Measurements from ENCODE around the gene HYAL2. TPM values are rescaled to one million over a fixed set of nuclear protein-coding genes. Genes with fewer than 3 reads are reported as not detected.

The HYAL2 gene
- polyA plus RNA-seq, 1 donor from 2014 or later = 116 TPM

DNA sequence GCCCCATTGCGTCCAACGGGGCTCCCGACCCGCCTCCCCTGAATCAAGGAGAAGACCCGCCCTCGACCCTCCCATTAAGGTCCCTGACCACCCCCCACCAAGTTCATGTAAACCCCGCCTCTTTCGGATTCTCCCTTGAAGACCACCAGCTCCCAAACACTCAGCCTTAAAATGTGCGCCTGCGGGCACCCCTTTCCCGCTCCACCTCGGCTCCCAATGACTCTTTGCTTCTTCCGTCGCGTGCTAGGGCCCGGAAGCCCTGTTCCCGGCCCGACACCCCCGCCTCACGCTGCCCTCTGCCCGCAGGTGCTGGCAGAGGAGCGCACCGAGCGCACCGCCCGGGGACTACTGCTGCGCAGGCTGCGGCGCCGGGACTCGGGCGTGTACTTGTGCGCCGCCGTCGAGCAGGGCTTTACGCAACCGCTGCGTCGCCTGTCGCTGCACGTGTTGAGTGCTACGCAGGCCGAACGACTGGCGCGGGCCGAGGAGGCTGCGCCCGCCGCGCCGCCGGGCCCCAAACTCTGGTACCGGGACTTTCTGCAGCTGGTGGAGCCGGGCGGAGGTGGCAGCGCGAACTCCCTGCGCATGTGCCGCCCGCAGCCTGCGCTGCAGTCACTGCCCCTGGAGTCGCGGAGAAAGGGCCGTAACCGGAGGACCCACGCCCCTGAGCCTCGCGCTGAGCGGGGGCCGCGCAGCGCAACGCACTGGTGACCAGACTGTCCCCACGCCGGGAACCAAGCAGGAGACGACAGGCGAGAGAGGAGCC is 46.4 kb downstream of the HYAL2 start:
- no peak overlapping the region for H3K4me2 ChIP-seq (ENCODE audit: low read length)
- no peaks in the 10 kb centered on the region for H3K36me3 ChIP-seq (ENCODE audit: insufficient read depth, low read length)
- H3K27ac ChIP-seq (ENCODE audit: low read length) = no peak overlapping the region
- no peak overlapping the region for H3K4me3 ChIP-seq (ENCODE audit: low read length)
- TF ChIP-seq, protein P1, sequence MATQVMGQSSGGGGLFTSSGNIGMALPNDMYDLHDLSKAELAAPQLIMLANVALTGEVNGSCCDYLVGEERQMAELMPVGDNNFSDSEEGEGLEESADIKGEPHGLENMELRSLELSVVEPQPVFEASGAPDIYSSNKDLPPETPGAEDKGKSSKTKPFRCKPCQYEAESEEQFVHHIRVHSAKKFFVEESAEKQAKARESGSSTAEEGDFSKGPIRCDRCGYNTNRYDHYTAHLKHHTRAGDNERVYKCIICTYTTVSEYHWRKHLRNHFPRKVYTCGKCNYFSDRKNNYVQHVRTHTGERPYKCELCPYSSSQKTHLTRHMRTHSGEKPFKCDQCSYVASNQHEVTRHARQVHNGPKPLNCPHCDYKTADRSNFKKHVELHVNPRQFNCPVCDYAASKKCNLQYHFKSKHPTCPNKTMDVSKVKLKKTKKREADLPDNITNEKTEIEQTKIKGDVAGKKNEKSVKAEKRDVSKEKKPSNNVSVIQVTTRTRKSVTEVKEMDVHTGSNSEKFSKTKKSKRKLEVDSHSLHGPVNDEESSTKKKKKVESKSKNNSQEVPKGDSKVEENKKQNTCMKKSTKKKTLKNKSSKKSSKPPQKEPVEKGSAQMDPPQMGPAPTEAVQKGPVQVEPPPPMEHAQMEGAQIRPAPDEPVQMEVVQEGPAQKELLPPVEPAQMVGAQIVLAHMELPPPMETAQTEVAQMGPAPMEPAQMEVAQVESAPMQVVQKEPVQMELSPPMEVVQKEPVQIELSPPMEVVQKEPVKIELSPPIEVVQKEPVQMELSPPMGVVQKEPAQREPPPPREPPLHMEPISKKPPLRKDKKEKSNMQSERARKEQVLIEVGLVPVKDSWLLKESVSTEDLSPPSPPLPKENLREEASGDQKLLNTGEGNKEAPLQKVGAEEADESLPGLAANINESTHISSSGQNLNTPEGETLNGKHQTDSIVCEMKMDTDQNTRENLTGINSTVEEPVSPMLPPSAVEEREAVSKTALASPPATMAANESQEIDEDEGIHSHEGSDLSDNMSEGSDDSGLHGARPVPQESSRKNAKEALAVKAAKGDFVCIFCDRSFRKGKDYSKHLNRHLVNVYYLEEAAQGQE (IDR thresholded peaks at IDR 0.05; ENCODE audit: borderline replicate concordance) = no peak
- TF ChIP-seq TAF1 (IDR thresholded peaks at IDR 0.05; ENCODE audit: low read depth) (no peak), RAD21 (conservative IDR thresholded peaks at IDR 0.05) (no peak), POLR2AphosphoS5 (IDR thresholded peaks at IDR 0.05) (no peak), SMC3 (conservative IDR thresholded peaks at IDR 0.05; ENCODE audit: poor library complexity) (no peak), EZH2 (IDR thresholded peaks at IDR 0.05; ENCODE audit: borderline replicate concordance, insufficient read depth, low read length, poor library complexity, severe bottlenecking) (no peak), MXI1 (conservative IDR thresholded peaks at IDR 0.05; ENCODE audit: poor library complexity, severe bottlenecking) (no peak), EP300 (conservative IDR thresholded peaks at IDR 0.05; ENCODE audit: poor library complexity, severe bottlenecking) (no peak)
- TF ChIP-seq, protein P2, sequence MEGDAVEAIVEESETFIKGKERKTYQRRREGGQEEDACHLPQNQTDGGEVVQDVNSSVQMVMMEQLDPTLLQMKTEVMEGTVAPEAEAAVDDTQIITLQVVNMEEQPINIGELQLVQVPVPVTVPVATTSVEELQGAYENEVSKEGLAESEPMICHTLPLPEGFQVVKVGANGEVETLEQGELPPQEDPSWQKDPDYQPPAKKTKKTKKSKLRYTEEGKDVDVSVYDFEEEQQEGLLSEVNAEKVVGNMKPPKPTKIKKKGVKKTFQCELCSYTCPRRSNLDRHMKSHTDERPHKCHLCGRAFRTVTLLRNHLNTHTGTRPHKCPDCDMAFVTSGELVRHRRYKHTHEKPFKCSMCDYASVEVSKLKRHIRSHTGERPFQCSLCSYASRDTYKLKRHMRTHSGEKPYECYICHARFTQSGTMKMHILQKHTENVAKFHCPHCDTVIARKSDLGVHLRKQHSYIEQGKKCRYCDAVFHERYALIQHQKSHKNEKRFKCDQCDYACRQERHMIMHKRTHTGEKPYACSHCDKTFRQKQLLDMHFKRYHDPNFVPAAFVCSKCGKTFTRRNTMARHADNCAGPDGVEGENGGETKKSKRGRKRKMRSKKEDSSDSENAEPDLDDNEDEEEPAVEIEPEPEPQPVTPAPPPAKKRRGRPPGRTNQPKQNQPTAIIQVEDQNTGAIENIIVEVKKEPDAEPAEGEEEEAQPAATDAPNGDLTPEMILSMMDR (IDR thresholded peaks at IDR 0.05; ENCODE audit: poor library complexity, severe bottlenecking) = no peak
- H3F3A ChIP-seq (ENCODE audit: insufficient read depth, low read length, poor library complexity, severe bottlenecking) = no peaks in the 10 kb centered on the region
- H3K27me3 ChIP-seq (ENCODE audit: insufficient read depth, low read depth, low read length) = peaks cover 23% of the 10 kb centered on the region
- no peaks in the 10 kb centered on the region for H3K9me3 ChIP-seq (ENCODE audit: low read length)
- no peak overlapping the region for H2AFZ ChIP-seq (ENCODE audit: low read depth, low read length)
- no peaks in the 10 kb centered on the region for H3K79me2 ChIP-seq (replicated peaks; ENCODE audit: insufficient read depth, low read length)
- no peak overlapping the region for H3K9ac ChIP-seq (ENCODE audit: low read length)
- H3K9me2 ChIP-seq (ENCODE audit: insufficient read depth, low read length) = no peaks in the 10 kb centered on the region
- no peaks in the 10 kb centered on the region for H4K20me1 ChIP-seq (ENCODE audit: insufficient read depth)

DNA sequence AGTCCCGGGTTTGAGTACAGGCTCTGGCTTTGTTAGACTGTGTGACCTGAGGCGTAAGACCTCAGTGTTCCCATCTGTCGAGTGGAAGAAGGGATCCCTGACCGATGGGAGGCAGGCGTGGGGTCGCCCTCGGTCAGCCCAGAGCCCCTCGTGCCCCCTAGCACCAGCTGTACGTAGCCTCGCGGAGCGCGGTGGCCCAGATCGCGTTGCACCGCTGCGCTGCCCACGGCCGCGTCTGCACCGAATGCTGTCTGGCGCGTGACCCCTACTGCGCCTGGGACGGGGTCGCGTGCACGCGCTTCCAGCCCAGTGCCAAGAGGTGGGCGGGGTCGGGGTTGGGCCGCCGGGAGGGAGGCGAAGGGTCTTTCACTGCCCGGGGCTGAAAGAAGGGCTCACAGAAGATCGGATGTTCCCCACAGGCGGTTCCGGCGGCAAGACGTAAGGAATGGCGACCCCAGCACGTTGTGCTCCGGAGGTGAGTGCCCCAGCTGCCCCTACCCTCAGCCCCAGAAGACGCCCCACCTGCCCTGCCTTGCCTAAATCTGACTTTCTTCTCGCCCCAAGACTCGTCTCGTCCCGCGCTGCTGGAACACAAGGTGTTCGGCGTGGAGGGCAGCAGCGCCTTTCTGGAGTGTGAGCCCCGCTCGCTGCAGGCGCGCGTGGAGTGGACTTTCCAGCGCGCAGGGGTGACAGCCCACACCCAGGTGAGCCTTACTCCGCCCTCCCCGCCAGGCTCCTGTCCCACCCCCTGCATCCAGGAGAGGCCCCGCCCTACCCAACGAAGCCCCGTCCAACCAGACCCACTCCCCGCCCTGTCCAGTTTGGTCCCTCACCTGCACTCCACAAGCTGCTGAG is 47.2 kb downstream of the HYAL2 start:
- TF ChIP-seq, protein P2 (IDR thresholded peaks at IDR 0.05; ENCODE audit: poor library complexity, severe bottlenecking) = no peak
- TF ChIP-seq POLR2AphosphoS5 (IDR thresholded peaks at IDR 0.05) (no peak), EZH2 (IDR thresholded peaks at IDR 0.05; ENCODE audit: borderline replicate concordance, insufficient read depth, low read length, poor library complexity, severe bottlenecking) (no peak), EP300 (conservative IDR thresholded peaks at IDR 0.05; ENCODE audit: poor library complexity, severe bottlenecking) (no peak), MXI1 (conservative IDR thresholded peaks at IDR 0.05; ENCODE audit: poor library complexity, severe bottlenecking) (no peak), SMC3 (conservative IDR thresholded peaks at IDR 0.05; ENCODE audit: poor library complexity) (no peak), TAF1 (IDR thresholded peaks at IDR 0.05; ENCODE audit: low read depth) (no peak), RAD21 (conservative IDR thresholded peaks at IDR 0.05) (no peak)
- TF ChIP-seq, protein P1 (IDR thresholded peaks at IDR 0.05; ENCODE audit: borderline replicate concordance) = no peak
- H3K4me3 ChIP-seq (ENCODE audit: low read length) = no peak overlapping the region
- H4K20me1 ChIP-seq (ENCODE audit: insufficient read depth) = no peaks in the 10 kb centered on the region
- peaks cover 23% of the 10 kb centered on the region for H3K27me3 ChIP-seq (ENCODE audit: insufficient read depth, low read depth, low read length)
- H2AFZ ChIP-seq (ENCODE audit: low read depth, low read length) = no peak overlapping the region
- no peaks in the 10 kb centered on the region for H3K79me2 ChIP-seq (replicated peaks; ENCODE audit: insufficient read depth, low read length)
- H3K9ac ChIP-seq (ENCODE audit: low read length) = no peak overlapping the region
- H3K4me2 ChIP-seq (ENCODE audit: low read length) = no peak overlapping the region
- H3F3A ChIP-seq (ENCODE audit: insufficient read depth, low read length, poor library complexity, severe bottlenecking) = no peaks in the 10 kb centered on the region
- no peaks in the 10 kb centered on the region for H3K36me3 ChIP-seq (ENCODE audit: insufficient read depth, low read length)
- H3K9me2 ChIP-seq (ENCODE audit: insufficient read depth, low read length) = no peaks in the 10 kb centered on the region
- no peak overlapping the region for H3K27ac ChIP-seq (ENCODE audit: low read length)
- no peaks in the 10 kb centered on the region for H3K9me3 ChIP-seq (ENCODE audit: low read length)

Measured in neural cell (in vitro differentiated cells).